ENCODE measurements around the gene CHIC2. TPM values are rescaled to one million over a fixed set of nuclear protein-coding genes. Genes with fewer than 3 reads are reported as not detected.

The CHIC2 gene
- total and polyA plus RNA-seq, 5 donors from 2014 or later: 49.9 to 87.5 (median 78.0) TPM

GRCh38 chr4:54096295-54096962, 32.0 kb upstream of the CHIC2 start:
- Mint-ChIP-seq H3K36me3 (no peaks in the 10 kb centered on the region), H3K27me3 (peaks cover 95% of the 10 kb centered on the region), H3K4me3 (no peak overlapping the region), H3K27ac (no peak overlapping the region), H3K9me3 (no peaks in the 10 kb centered on the region), H3K4me1 (peaks cover 6 to 51% (median 29%) of the 10 kb centered on the region in 4 donors)
- ATAC-seq (ENCODE audit: low read depth in 2 of 2): no peak
- no peak for DNase-seq
- H3K27me3 ChIP-seq (ENCODE audit: control insufficient read depth, insufficient read depth, low read length): peaks cover 59% of the 10 kb centered on the region
- no peak overlapping the region for H3K27ac ChIP-seq (ENCODE audit: insufficient read depth, low read length, poor library complexity, severe bottlenecking)
- H3K4me1 ChIP-seq (ENCODE audit: control insufficient read depth, insufficient read depth, low read length, poor library complexity, severe bottlenecking): peaks cover 35% of the 10 kb centered on the region
- H3K4me3 ChIP-seq (ENCODE audit: low read depth, low read length): no peak overlapping the region
- no peaks in the 10 kb centered on the region for H3K36me3 ChIP-seq (ENCODE audit: control insufficient read depth, insufficient read depth, low read length)
- H3K9me3 ChIP-seq (ENCODE audit: control insufficient read depth in 2 of 2, low read length in 2 of 2): no peaks in the 10 kb centered on the region

GRCh38 chr4:54095110-54095825, 30.9 kb upstream of the CHIC2 start:
- H3K27ac ChIP-seq (ENCODE audit: insufficient read depth, low read length, poor library complexity, severe bottlenecking): no peak overlapping the region
- H3K27me3 Mint-ChIP-seq: peaks cover 99% of the 10 kb centered on the region
- H3K9me3 Mint-ChIP-seq: no peaks in the 10 kb centered on the region
- peak overlapping the region in 1 of 4 donors; percentile 52 for H3K4me3 Mint-ChIP-seq
- ATAC-seq (ENCODE audit: low read depth in 2 of 2) (no peak), DNase-seq (no peak)
- H3K27me3 ChIP-seq (ENCODE audit: control insufficient read depth, insufficient read depth, low read length): peaks cover 57% of the 10 kb centered on the region
- H3K36me3 ChIP-seq (ENCODE audit: control insufficient read depth, insufficient read depth, low read length): no peaks in the 10 kb centered on the region
- peaks cover 29% of the 10 kb centered on the region for H3K4me1 ChIP-seq (ENCODE audit: control insufficient read depth, insufficient read depth, low read length, poor library complexity, severe bottlenecking)
- peaks cover 7 to 49% (median 26%) of the 10 kb centered on the region in 4 donors for H3K4me1 Mint-ChIP-seq
- no peak overlapping the region for H3K4me3 ChIP-seq (ENCODE audit: low read depth, low read length)
- no peaks in the 10 kb centered on the region for H3K36me3 Mint-ChIP-seq
- no peaks in the 10 kb centered on the region for H3K9me3 ChIP-seq (ENCODE audit: control insufficient read depth in 2 of 2, low read length in 2 of 2)
- no peak overlapping the region for H3K27ac Mint-ChIP-seq

GRCh38 chr4:54094451-54094850, 30.0 kb upstream of the CHIC2 start:
- Histone ChIP-seq H3K4me1 (ENCODE audit: control insufficient read depth, insufficient read depth, low read length, poor library complexity, severe bottlenecking) (peaks cover 21% of the 10 kb centered on the region), H3K36me3 (ENCODE audit: control insufficient read depth, insufficient read depth, low read length) (no peaks in the 10 kb centered on the region), H3K4me3 (ENCODE audit: low read depth, low read length) (no peak overlapping the region), H3K27me3 (ENCODE audit: control insufficient read depth, insufficient read depth, low read length) (peaks cover 59% of the 10 kb centered on the region), H3K27ac (ENCODE audit: insufficient read depth, low read length, poor library complexity, severe bottlenecking) (no peak overlapping the region), H3K9me3 (ENCODE audit: control insufficient read depth in 2 of 2, low read length in 2 of 2) (no peaks in the 10 kb centered on the region)
- H3K9me3 Mint-ChIP-seq: no peaks in the 10 kb centered on the region
- DNase-seq: no peak
- no peak overlapping the region for H3K4me3 Mint-ChIP-seq
- H3K27ac Mint-ChIP-seq: no peak overlapping the region
- ATAC-seq (ENCODE audit: low read depth in 2 of 2): no peak
- H3K4me1 Mint-ChIP-seq: peaks cover 7 to 44% (median 26%) of the 10 kb centered on the region in 4 donors
- peaks cover 91% of the 10 kb centered on the region for H3K27me3 Mint-ChIP-seq
- H3K36me3 Mint-ChIP-seq: no peaks in the 10 kb centered on the region

GRCh38 chr4:54093324-54094240, 29.2 kb upstream of the CHIC2 start:
- no peak overlapping the region for H3K4me3 ChIP-seq (ENCODE audit: low read depth, low read length)
- peaks cover 88% of the 10 kb centered on the region for H3K27me3 Mint-ChIP-seq
- H3K36me3 Mint-ChIP-seq: no peaks in the 10 kb centered on the region
- peaks cover 7 to 35% (median 21%) of the 10 kb centered on the region in 4 donors for H3K4me1 Mint-ChIP-seq
- no peaks in the 10 kb centered on the region for H3K36me3 ChIP-seq (ENCODE audit: control insufficient read depth, insufficient read depth, low read length)
- H3K9me3 Mint-ChIP-seq: no peaks in the 10 kb centered on the region
- H3K4me3 Mint-ChIP-seq: peak overlapping the region; percentile 4 to 90 (median 52)
- peaks cover 16% of the 10 kb centered on the region for H3K4me1 ChIP-seq (ENCODE audit: control insufficient read depth, insufficient read depth, low read length, poor library complexity, severe bottlenecking)
- DNase-seq (no peak), ATAC-seq (ENCODE audit: low read depth in 2 of 2) (no peak)
- no peaks in the 10 kb centered on the region for H3K9me3 ChIP-seq (ENCODE audit: control insufficient read depth in 2 of 2, low read length in 2 of 2)
- H3K27ac Mint-ChIP-seq: peak overlapping the region in 1 of 3 donors; percentile 78
- peaks cover 52% of the 10 kb centered on the region for H3K27me3 ChIP-seq (ENCODE audit: control insufficient read depth, insufficient read depth, low read length)
- H3K27ac ChIP-seq (ENCODE audit: insufficient read depth, low read length, poor library complexity, severe bottlenecking): no peak overlapping the region

- H3K27me3 Mint-ChIP-seq: peaks cover 88% of the 10 kb centered on the region
- H3K9me3 Mint-ChIP-seq: no peaks in the 10 kb centered on the region
- H3K27ac Mint-ChIP-seq: peak overlapping the region in 1 of 3 donors; percentile 78
- H3K4me3 Mint-ChIP-seq: peak overlapping the region; percentile 87 to 93 (median 91)
- ATAC-seq (ENCODE audit: low read depth in 2 of 2) (no peak), DNase-seq (no peak)
- peaks cover 7 to 31% (median 18%) of the 10 kb centered on the region in 4 donors for H3K4me1 Mint-ChIP-seq
- Histone ChIP-seq H3K4me1 (ENCODE audit: control insufficient read depth, insufficient read depth, low read length, poor library complexity, severe bottlenecking) (peaks cover 16% of the 10 kb centered on the region), H3K4me3 (ENCODE audit: low read depth, low read length) (peak overlapping the region; percentile 65), H3K27ac (ENCODE audit: insufficient read depth, low read length, poor library complexity, severe bottlenecking) (no peak overlapping the region), H3K9me3 (ENCODE audit: control insufficient read depth in 2 of 2, low read length in 2 of 2) (no peaks in the 10 kb centered on the region), H3K36me3 (ENCODE audit: control insufficient read depth, insufficient read depth, low read length) (no peaks in the 10 kb centered on the region), H3K27me3 (ENCODE audit: control insufficient read depth, insufficient read depth, low read length) (peaks cover 47% of the 10 kb centered on the region)
- no peaks in the 10 kb centered on the region for H3K36me3 Mint-ChIP-seq
These were observed 28.3 kb upstream of the CHIC2 start for GRCh38 chr4:54092405-54093323.

- H3K27me3 ChIP-seq (ENCODE audit: control insufficient read depth, insufficient read depth, low read length): peaks cover 40% of the 10 kb centered on the region
- DNase-seq (peak; percentile 63 to 89 (median 81)), ATAC-seq (ENCODE audit: low read depth in 2 of 2) (peak; percentile 91 to 92)
- peaks cover 16% of the 10 kb centered on the region for H3K4me1 ChIP-seq (ENCODE audit: control insufficient read depth, insufficient read depth, low read length, poor library complexity, severe bottlenecking)
- Mint-ChIP-seq H3K27ac (peak overlapping the region in 1 of 3 donors; percentile 16), H3K9me3 (no peaks in the 10 kb centered on the region), H3K4me3 (peak overlapping the region; percentile 87 to 93 (median 91)), H3K27me3 (peaks cover 87% of the 10 kb centered on the region), H3K4me1 (peaks cover 7 to 31% (median 16%) of the 10 kb centered on the region in 4 donors), H3K36me3 (no peaks in the 10 kb centered on the region)
- no peak overlapping the region for H3K27ac ChIP-seq (ENCODE audit: insufficient read depth, low read length, poor library complexity, severe bottlenecking)
- H3K9me3 ChIP-seq (ENCODE audit: control insufficient read depth in 2 of 2, low read length in 2 of 2): no peaks in the 10 kb centered on the region
- H3K4me3 ChIP-seq (ENCODE audit: low read depth, low read length): peak overlapping the region; percentile 65
- H3K36me3 ChIP-seq (ENCODE audit: control insufficient read depth, insufficient read depth, low read length): no peaks in the 10 kb centered on the region
These were observed 27.4 kb upstream of the CHIC2 start for GRCh38 chr4:54091637-54092404.

Data from CD4-positive, CD25-positive, alpha-beta regulatory T cell (primary cell).